Stimulated activated CD8-positive, alpha-beta memory T cell treated with anti-CD3 and anti-CD28 coated beads, Interleukin-7, amount 100 ng/mL, for 1 hour (primary cell): ENCODE results near the gene WDR37.

Source experiments
- DNase-seq, 2 donors: peaks; one replicate each; pipeline ENCODE4 v3.0.0-alpha.2; 2020; ENCODE audit warnings: low read depth in 2 of 2

Gene WDR37

GRCh38 chr10:1074052-1074747, 18.0 kb downstream of the WDR37 start:
- no peak for DNase-seq

- no peak for DNase-seq
Observed at GRCh38 chr10:1074748-1075308, 18.6 kb downstream of the WDR37 start.

GRCh38 chr10:1078668-1079067, 22.5 kb downstream of the WDR37 start:
- no peak for DNase-seq

GRCh38 chr10:1083581-1083980, 27.4 kb downstream of the WDR37 start:
- DNase-seq, result no peak

GRCh38 chr10:1084011-1084950, 28.1 kb downstream of the WDR37 start:
- DNase-seq, result no peak

- DNase-seq, result no peak
Observed at GRCh38 chr10:1085258-1085657, 29.1 kb downstream of the WDR37 start.

GRCh38 chr10:1086787-1087186, 30.6 kb downstream of the WDR37 start:
- DNase-seq, result no peak

GRCh38 chr10:1089017-1089689, 33.0 kb downstream of the WDR37 start:
- DNase-seq, result no peak

GRCh38 chr10:1090696-1091095, 34.5 kb downstream of the WDR37 start:
- no peak for DNase-seq

- DNase-seq, result no peak
Observed at GRCh38 chr10:1093696-1094095, 37.5 kb downstream of the WDR37 start.

- DNase-seq, result no peak
Observed at GRCh38 chr10:1094112-1095057, 38.2 kb downstream of the WDR37 start.

GRCh38 chr10:1095498-1095897, 39.3 kb downstream of the WDR37 start:
- DNase-seq, result no peak

GRCh38 chr10:1096287-1096889, 40.2 kb downstream of the WDR37 start:
- no peak for DNase-seq

- DNase-seq, result no peak
Observed at GRCh38 chr10:1097436-1097835, 41.3 kb downstream of the WDR37 start.

- no peak for DNase-seq
Observed at GRCh38 chr10:1100143-1100542, 44.0 kb downstream of the WDR37 start.

GRCh38 chr10:1100691-1101368, 44.6 kb downstream of the WDR37 start:
- no peak for DNase-seq

GRCh38 chr10:1101946-1102345, 45.8 kb downstream of the WDR37 start:
- no peak for DNase-seq

- no peak for DNase-seq
Observed at GRCh38 chr10:1102416-1102815, 46.2 kb downstream of the WDR37 start.

GRCh38 chr10:1102831-1103230, 46.6 kb downstream of the WDR37 start:
- DNase-seq, result no peak

GRCh38 chr10:1103551-1103950, 47.4 kb downstream of the WDR37 start:
- DNase-seq, result no peak
